Ascending aorta (tissue), 2 donors: ENCODE measurements around the gene PTN. TPM values are rescaled to one million over a fixed set of nuclear protein-coding genes. Genes with fewer than 3 reads are reported as not detected.

ENCODE experiments used
- DNase-seq, 2 donors: peaks; one replicate each; pipeline ENCODE4 v3.0.0-alpha.2; 2019; ENCODE audit warnings: low spot score in 2 of 2
- H3K27ac ChIP-seq, 2 donors: fragments of 200-600 bp; sonication (generic); one replicate each; pipeline ENCODE4 v1.5.1; 2016 to 2017; ENCODE audit warnings: mild to moderate bottlenecking in 1 of 2
- H3K27me3 ChIP-seq: fragments of 200-600 bp; sonication (generic); one replicate; pipeline ENCODE4 v1.5.1; 2017
- H3K36me3 ChIP-seq, 2 donors: fragments of 200-600 bp; sonication (generic); one replicate each; pipeline ENCODE4 v1.5.1; 2016
- H3K4me1 ChIP-seq, 2 donors: fragments of 200-600 bp; sonication (generic); one replicate each; pipeline ENCODE4 v1.5.1; 2016 to 2017; ENCODE audit warnings: mild to moderate bottlenecking in 1 of 2
- H3K4me3 ChIP-seq, 2 donors: fragments of 200-600 bp; sonication (generic); one replicate each; pipeline ENCODE4 v1.5.1; 2016 to 2017; ENCODE audit warnings: mild to moderate bottlenecking in 1 of 2
- H3K9me3 ChIP-seq, 2 donors: fragments of 200-600 bp; sonication (generic); one replicate each; pipeline ENCODE4 v1.5.1; 2016
- CTCF ChIP-seq, 3 experiments: fragments of 200-600 bp in 2 of 3; fragments of 450-650 bp in 1 of 3; sonication (generic) in 2 of 3; IDR thresholded peaks; one replicate each; pipeline ENCODE4 v1.5.1; 2016 to 2019; ENCODE audit warnings: antibody characterized with exemption in 3 of 3, mild to moderate bottlenecking in 1 of 3, moderate library complexity in 1 of 3
- intact Hi-C: fragments of 100-400 bp; cut with DNase I; formaldehyde crosslinking; loops from one replicate; pipeline ENCODE4 v1.15.1; 2023
- total RNA-seq: library from RNA; depleted of rRNA; stranded (reverse); fragments of >200 nt; gene quantifications from one replicate; pipeline ENCODE4 v1.1.0, GENCODE V29; 2016

PTN gene
- total RNA-seq, 1 donor from 2014 or later, result 10.4 TPM

- intact Hi-C loops, result no loop called here
- Histone ChIP-seq H3K4me3 (no peak overlapping the region), H3K27ac (no peak overlapping the region), H3K9me3 (no peaks in the 10 kb centered on the region), H3K36me3 (no peaks in the 10 kb centered on the region), H3K4me1 (no peaks in the 10 kb centered on the region), H3K27me3 (no peaks in the 10 kb centered on the region)
- no peak for TF ChIP-seq CTCF (IDR thresholded peaks at IDR 0.05)
- no peak for DNase-seq
Observed at GRCh38 chr7:137262599-137262998, 80.9 kb downstream of the PTN start.

GRCh38 chr7:137258552-137258951, 85.0 kb downstream of the PTN start:
- Histone ChIP-seq H3K4me1 (no peaks in the 10 kb centered on the region), H3K36me3 (no peaks in the 10 kb centered on the region), H3K4me3 (no peak overlapping the region), H3K27me3 (no peaks in the 10 kb centered on the region), H3K9me3 (no peaks in the 10 kb centered on the region), H3K27ac (no peak overlapping the region)
- TF ChIP-seq CTCF (IDR thresholded peaks at IDR 0.05), result no peak
- intact Hi-C loops, result no loop called here
- DNase-seq, result no peak

GRCh38 chr7:137254766-137255165, 88.8 kb downstream of the PTN start:
- Histone ChIP-seq H3K4me1 (peaks cover 0 to under 1% of the 10 kb centered on the region in 2 donors), H3K4me3 (no peak overlapping the region), H3K27me3 (no peaks in the 10 kb centered on the region), H3K27ac (no peak overlapping the region), H3K9me3 (no peaks in the 10 kb centered on the region), H3K36me3 (no peaks in the 10 kb centered on the region)
- TF ChIP-seq CTCF (IDR thresholded peaks at IDR 0.05), result no peak
- intact Hi-C loops, result no loop called here
- DNase-seq, result no peak

- DNase-seq, result no peak
- TF ChIP-seq CTCF (IDR thresholded peaks at IDR 0.05), result no peak
Observed at GRCh38 chr7:137245890-137246289, 97.6 kb downstream of the PTN start.

GRCh38 chr7:137245186-137245585, 98.3 kb downstream of the PTN start:
- TF ChIP-seq CTCF (IDR thresholded peaks at IDR 0.05), result no peak
- H3K27me3 ChIP-seq, result no peaks in the 10 kb centered on the region
- H3K27ac ChIP-seq, result no peak overlapping the region
- no peak for DNase-seq
- no peaks in the 10 kb centered on the region for H3K9me3 ChIP-seq
- H3K4me3 ChIP-seq, result no peak overlapping the region
- H3K4me1 ChIP-seq, result peaks cover 0 to 3% of the 10 kb centered on the region in 2 donors
- intact Hi-C loops, result no loop called here
- no peaks in the 10 kb centered on the region for H3K36me3 ChIP-seq

More at GRCh38 chr7:137245890-137246289, 97.6 kb downstream of the PTN start:
- Histone ChIP-seq H3K4me1 (peaks cover 0 to 3% of the 10 kb centered on the region in 2 donors), H3K9me3 (no peaks in the 10 kb centered on the region), H3K4me3 (no peak overlapping the region), H3K27ac (no peak overlapping the region), H3K27me3 (no peaks in the 10 kb centered on the region), H3K36me3 (no peaks in the 10 kb centered on the region)
- intact Hi-C loops, result no loop called here

- Histone ChIP-seq H3K4me1 (no peaks in the 10 kb centered on the region), H3K4me3 (no peak overlapping the region), H3K27me3 (no peaks in the 10 kb centered on the region), H3K9me3 (no peaks in the 10 kb centered on the region), H3K27ac (no peak overlapping the region), H3K36me3 (no peaks in the 10 kb centered on the region)
- no peak for TF ChIP-seq CTCF (IDR thresholded peaks at IDR 0.05)
- intact Hi-C loops, result no loop called here
- no peak for DNase-seq
Observed at GRCh38 chr7:137243741-137244140, 99.8 kb downstream of the PTN start.
